HG03521 (cell line): ENCODE data around the gene SLC6A17.
A peak's percentile ranks its signal among the peaks of the same experiment; 100 is the strongest.

ENCODE experiments used
- ATAC-seq: cut with Tn5 transposase; IDR thresholded peaks from one replicate; pipeline ENCODE4 v1.9.1; 2021; ENCODE audit warnings: mild to moderate bottlenecking, moderate library complexity; ENCODE audit not compliant: unreplicated experiment

Gene SLC6A17

GRCh38 chr1:110201157-110201825 lies 51.0 kb downstream of the SLC6A17 start:
- no peak for ATAC-seq

GRCh38 chr1:110203021-110203661 lies 52.8 kb downstream of the SLC6A17 start:
- ATAC-seq = no peak

- no peak for ATAC-seq
These were observed 54.9 kb downstream of the SLC6A17 start for GRCh38 chr1:110205156-110205555.

- ATAC-seq = no peak
These were observed 55.4 kb downstream of the SLC6A17 start for GRCh38 chr1:110205591-110206155.

GRCh38 chr1:110206261-110206920 lies 56.1 kb downstream of the SLC6A17 start:
- no peak for ATAC-seq

GRCh38 chr1:110207831-110208230 lies 57.5 kb downstream of the SLC6A17 start:
- ATAC-seq = no peak

GRCh38 chr1:110208916-110209645 lies 58.8 kb downstream of the SLC6A17 start:
- ATAC-seq = no peak

GRCh38 chr1:110209715-110210603 lies 59.7 kb downstream of the SLC6A17 start, which contains the start of gene KCNC4:
TSS of gene KCNC4 (plus strand) at chr1:110210314. CDS start at chr1:110211500, 1,186 bp downstream.
- ATAC-seq = peak; percentile 84

- ATAC-seq = no peak
These were observed 60.6 kb downstream of the SLC6A17 start for GRCh38 chr1:110210604-110211495.

GRCh38 chr1:110211496-110212168 lies 61.3 kb downstream of the SLC6A17 start:
- ATAC-seq = no peak

- no peak for ATAC-seq
These were observed 62.2 kb downstream of the SLC6A17 start for GRCh38 chr1:110212169-110213142.

- ATAC-seq = no peak
These were observed 62.8 kb downstream of the SLC6A17 start for GRCh38 chr1:110213143-110213540.

- ATAC-seq = no peak
These were observed 64.4 kb downstream of the SLC6A17 start for GRCh38 chr1:110214454-110215404.

- no peak for ATAC-seq
These were observed 65.6 kb downstream of the SLC6A17 start for GRCh38 chr1:110215621-110216515.

GRCh38 chr1:110216844-110217444 lies 66.7 kb downstream of the SLC6A17 start:
- ATAC-seq = no peak
